Measurements from ENCODE around the gene URI1.

GRCh38 chr19:30049846-30050667 lies 108.0 kb downstream of the URI1 start:
- no peak for TF ChIP-seq CTCF (IDR thresholded peaks at IDR 0.05)
- TF ChIP-seq ZFX (IDR thresholded peaks at IDR 0.05; ENCODE audit: borderline replicate concordance): no peak
